ENCODE data around the gene TRAF1. TPM values are rescaled to one million over a fixed set of nuclear protein-coding genes. Genes with fewer than 3 reads are reported as not detected.

Gene TRAF1
- total and polyA plus RNA-seq, 12 donors = 1.1 to 6.7 (median 2.0) TPM

GRCh38 chr9:120875954-120876841 lies 50.4 kb downstream of the TRAF1 start:
- ATAC-seq (peak; percentile 70 to 83 (median 81)), DNase-seq (peak; percentile 82)
- TF ChIP-seq, protein P1, sequence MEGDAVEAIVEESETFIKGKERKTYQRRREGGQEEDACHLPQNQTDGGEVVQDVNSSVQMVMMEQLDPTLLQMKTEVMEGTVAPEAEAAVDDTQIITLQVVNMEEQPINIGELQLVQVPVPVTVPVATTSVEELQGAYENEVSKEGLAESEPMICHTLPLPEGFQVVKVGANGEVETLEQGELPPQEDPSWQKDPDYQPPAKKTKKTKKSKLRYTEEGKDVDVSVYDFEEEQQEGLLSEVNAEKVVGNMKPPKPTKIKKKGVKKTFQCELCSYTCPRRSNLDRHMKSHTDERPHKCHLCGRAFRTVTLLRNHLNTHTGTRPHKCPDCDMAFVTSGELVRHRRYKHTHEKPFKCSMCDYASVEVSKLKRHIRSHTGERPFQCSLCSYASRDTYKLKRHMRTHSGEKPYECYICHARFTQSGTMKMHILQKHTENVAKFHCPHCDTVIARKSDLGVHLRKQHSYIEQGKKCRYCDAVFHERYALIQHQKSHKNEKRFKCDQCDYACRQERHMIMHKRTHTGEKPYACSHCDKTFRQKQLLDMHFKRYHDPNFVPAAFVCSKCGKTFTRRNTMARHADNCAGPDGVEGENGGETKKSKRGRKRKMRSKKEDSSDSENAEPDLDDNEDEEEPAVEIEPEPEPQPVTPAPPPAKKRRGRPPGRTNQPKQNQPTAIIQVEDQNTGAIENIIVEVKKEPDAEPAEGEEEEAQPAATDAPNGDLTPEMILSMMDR (IDR thresholded peaks at IDR 0.05) = peak in 2 of 9 donors; percentile 7 to 21
- Histone ChIP-seq H3K27ac (peak overlapping the region; percentile 76 to 96 (median 92)), H3K27me3 (no peaks in the 10 kb centered on the region), H3K4me1 (peaks cover 0 to 21% (median 9%) of the 10 kb centered on the region in 9 donors), H3K36me3 (peaks cover 0 to 35% (median 0%) of the 10 kb centered on the region in 9 donors), H3K4me3 (peak overlapping the region; percentile 49 to 86 (median 74)), H3K9me3 (no peaks in the 10 kb centered on the region)
- WGBS, 2 donors = 3 to 4% methylated on average over 58 to 65 of the region's 65 CpGs
- intact Hi-C loops (cut with DNase I) = loop anchor here in 8 of 10 donors (2.0 to 10.0 kb wide), 6 partner anchors 51 to 199 kb away; partner anchors contain the start of genes CNTRL (in 1 of the 8) and TRAF1 (in 1 of the 8)

DNA sequence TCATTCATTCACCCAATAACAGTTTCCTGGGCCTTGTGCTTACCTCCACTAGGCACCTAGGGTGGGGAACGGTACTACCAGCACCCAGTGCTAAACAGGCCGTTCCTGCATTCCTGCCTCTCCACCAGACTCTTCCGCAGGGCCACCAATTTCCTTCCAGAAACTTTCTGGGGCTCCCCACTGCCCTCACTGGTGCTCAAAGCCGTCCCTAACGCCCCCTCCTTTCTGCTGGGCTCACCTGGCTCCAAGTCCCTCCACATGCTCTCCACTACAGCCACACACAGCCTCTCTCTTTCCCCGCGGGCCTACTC lies 51.0 kb downstream of the TRAF1 start:
- Histone ChIP-seq H3K27ac (peak overlapping the region; percentile 76 to 96 (median 92)), H3K9me3 (no peaks in the 10 kb centered on the region), H3K4me3 (peak overlapping the region in 8 of 10 donors; percentile 49 to 86 (median 78)), H3K27me3 (no peaks in the 10 kb centered on the region), H3K4me1 (peaks cover 0 to 21% (median 9%) of the 10 kb centered on the region in 9 donors), H3K36me3 (peaks cover 0 to 39% (median 0%) of the 10 kb centered on the region in 9 donors)
- WGBS, 2 donors = 66 to 71% methylated on average over 7 of the region's 7 CpGs
- DNase-seq (no peak), ATAC-seq (no peak)
- TF ChIP-seq, protein P1 (IDR thresholded peaks at IDR 0.05) = no peak
- intact Hi-C loops (cut with DNase I) = loop anchor here in 5 of 10 donors (2.0 to 10.0 kb wide), 5 partner anchors 52 to 199 kb away; partner anchors contain the start of genes CNTRL (in 1 of the 5) and TRAF1 (in 1 of the 5)

- TF ChIP-seq, protein P1 (IDR thresholded peaks at IDR 0.05) = no peak
- no peak for DNase-seq
- Histone ChIP-seq H3K4me3 (peak overlapping the region in 1 of 10 donors; percentile 82), H3K27ac (peak overlapping the region in 6 of 10 donors; percentile 91 to 96 (median 94)), H3K36me3 (peaks cover 0 to 43% (median 0%) of the 10 kb centered on the region in 9 donors), H3K4me1 (peaks cover 0 to 21% (median 9%) of the 10 kb centered on the region in 9 donors), H3K27me3 (no peaks in the 10 kb centered on the region), H3K9me3 (no peaks in the 10 kb centered on the region)
- intact Hi-C loops (cut with DNase I) = loop anchor here in 5 of 10 donors (2.0 to 10.0 kb wide), 5 partner anchors 52 to 200 kb away; partner anchors contain the start of genes CNTRL (in 1 of the 5) and TRAF1 (in 1 of the 5)
- WGBS, 2 donors = 82 to 88% methylated on average over 4 of the region's 4 CpGs
- ATAC-seq = no peak
Observed at GRCh38 chr9:120875195-120875565, 51.4 kb downstream of the TRAF1 start.
